ENCODE measurements around the gene CREM.

Gene CREM

GRCh38 chr10:35166607-35167006 lies 40.0 kb downstream of the CREM start:
- no peak overlapping the region for H3K27ac ChIP-seq (ENCODE audit: low read depth, low read length)
- no peaks in the 10 kb centered on the region for H3K36me3 ChIP-seq (ENCODE audit: control insufficient read depth, insufficient read depth, low read length)
- H3K4me1 ChIP-seq (ENCODE audit: control insufficient read depth, insufficient read depth, low read length): no peaks in the 10 kb centered on the region
- no peak overlapping the region for H3K4me3 ChIP-seq (ENCODE audit: low read depth, low read length)
- no peak overlapping the region for H3K9ac ChIP-seq (ENCODE audit: low read length)
- H3K9me3 ChIP-seq (ENCODE audit: control insufficient read depth, insufficient read depth, low read depth, low read length): no peaks in the 10 kb centered on the region
- no peaks in the 10 kb centered on the region for H3K27me3 ChIP-seq (ENCODE audit: control insufficient read depth, insufficient read depth, low read length)

- no peak overlapping the region for H3K27ac ChIP-seq (ENCODE audit: low read depth, low read length)
- no peak overlapping the region for H3K9ac ChIP-seq (ENCODE audit: low read length)
- H3K36me3 ChIP-seq (ENCODE audit: control insufficient read depth, insufficient read depth, low read length): no peaks in the 10 kb centered on the region
- no peaks in the 10 kb centered on the region for H3K27me3 ChIP-seq (ENCODE audit: control insufficient read depth, insufficient read depth, low read length)
- no peaks in the 10 kb centered on the region for H3K4me1 ChIP-seq (ENCODE audit: control insufficient read depth, insufficient read depth, low read length)
- no peaks in the 10 kb centered on the region for H3K9me3 ChIP-seq (ENCODE audit: control insufficient read depth, insufficient read depth, low read depth, low read length)
- no peak overlapping the region for H3K4me3 ChIP-seq (ENCODE audit: low read depth, low read length)
Measured at GRCh38 chr10:35167342-35167741, 40.7 kb downstream of the CREM start.

DNA sequence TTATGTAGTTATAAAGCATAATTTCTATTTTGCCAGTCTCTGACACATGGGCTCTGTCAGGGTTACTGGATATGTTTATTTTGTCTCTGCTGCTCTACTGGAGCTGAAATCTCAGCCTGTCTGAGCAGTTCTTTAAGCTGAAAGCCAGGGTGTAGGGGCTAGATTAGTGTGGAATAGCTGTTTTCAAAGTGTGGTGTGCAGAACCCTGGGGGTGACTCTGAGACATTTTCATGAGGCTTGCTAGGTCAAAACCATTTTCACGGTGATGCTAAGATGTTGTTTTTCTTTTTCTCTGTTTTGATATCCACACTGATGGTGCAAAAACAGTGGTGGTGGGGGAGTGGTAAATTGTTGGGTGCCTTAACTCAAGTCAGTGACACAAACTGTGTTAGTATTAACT lies 45.5 kb downstream of the CREM start:
- Histone ChIP-seq H3K9ac (ENCODE audit: low read length) (no peak overlapping the region), H3K27me3 (ENCODE audit: control insufficient read depth, insufficient read depth, low read length) (no peaks in the 10 kb centered on the region), H3K36me3 (ENCODE audit: control insufficient read depth, insufficient read depth, low read length) (no peaks in the 10 kb centered on the region), H3K27ac (ENCODE audit: low read depth, low read length) (no peak overlapping the region), H3K4me1 (ENCODE audit: control insufficient read depth, insufficient read depth, low read length) (no peaks in the 10 kb centered on the region), H3K9me3 (ENCODE audit: control insufficient read depth, insufficient read depth, low read depth, low read length) (no peaks in the 10 kb centered on the region), H3K4me3 (ENCODE audit: low read depth, low read length) (no peak overlapping the region)

DNA sequence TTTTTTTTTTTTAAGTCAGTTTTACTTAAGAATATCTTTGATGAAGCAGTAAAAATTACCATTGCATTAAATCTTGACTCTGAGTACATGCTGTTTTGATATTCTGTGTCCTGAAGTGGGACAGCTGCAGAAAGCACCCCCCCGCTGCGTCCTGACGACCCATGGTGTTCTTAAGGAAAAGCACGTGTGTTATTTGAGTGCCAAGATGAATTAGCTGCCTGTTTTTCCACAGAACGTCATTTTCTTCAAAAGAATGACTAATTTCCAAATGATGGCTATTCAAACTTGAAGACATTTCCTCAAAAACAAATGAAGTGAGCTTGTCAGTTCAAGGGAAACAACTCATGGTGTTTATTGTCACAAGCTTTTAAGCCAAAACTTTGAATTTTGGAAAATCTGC lies 45.9 kb downstream of the CREM start:
- no peaks in the 10 kb centered on the region for H3K36me3 ChIP-seq (ENCODE audit: control insufficient read depth, insufficient read depth, low read length)
- no peaks in the 10 kb centered on the region for H3K4me1 ChIP-seq (ENCODE audit: control insufficient read depth, insufficient read depth, low read length)
- no peak overlapping the region for H3K4me3 ChIP-seq (ENCODE audit: low read depth, low read length)
- H3K9me3 ChIP-seq (ENCODE audit: control insufficient read depth, insufficient read depth, low read depth, low read length): no peaks in the 10 kb centered on the region
- no peak overlapping the region for H3K9ac ChIP-seq (ENCODE audit: low read length)
- H3K27ac ChIP-seq (ENCODE audit: low read depth, low read length): no peak overlapping the region
- H3K27me3 ChIP-seq (ENCODE audit: control insufficient read depth, insufficient read depth, low read length): no peaks in the 10 kb centered on the region

GRCh38 chr10:35178331-35178730 lies 51.7 kb downstream of the CREM start:
- H3K9me3 ChIP-seq (ENCODE audit: control insufficient read depth, insufficient read depth, low read depth, low read length): no peaks in the 10 kb centered on the region
- no peaks in the 10 kb centered on the region for H3K4me1 ChIP-seq (ENCODE audit: control insufficient read depth, insufficient read depth, low read length)
- H3K36me3 ChIP-seq (ENCODE audit: control insufficient read depth, insufficient read depth, low read length): 0 out of 2 replicates have a peak, but pooled peaks cover 2% of the 10 kb centered on the region
- H3K27me3 ChIP-seq (ENCODE audit: control insufficient read depth, insufficient read depth, low read length): no peaks in the 10 kb centered on the region
- no peak overlapping the region for H3K9ac ChIP-seq (ENCODE audit: low read length)
- H3K27ac ChIP-seq (ENCODE audit: low read depth, low read length): no peak overlapping the region
- H3K4me3 ChIP-seq (ENCODE audit: low read depth, low read length): no peak overlapping the region

- 0 out of 2 replicates have a peak, but pooled peaks cover 2% of the 10 kb centered on the region for H3K36me3 ChIP-seq (ENCODE audit: control insufficient read depth, insufficient read depth, low read length)
- no peak overlapping the region for H3K9ac ChIP-seq (ENCODE audit: low read length)
- no peak overlapping the region for H3K27ac ChIP-seq (ENCODE audit: low read depth, low read length)
- H3K4me1 ChIP-seq (ENCODE audit: control insufficient read depth, insufficient read depth, low read length): no peaks in the 10 kb centered on the region
- H3K9me3 ChIP-seq (ENCODE audit: control insufficient read depth, insufficient read depth, low read depth, low read length): no peaks in the 10 kb centered on the region
- H3K27me3 ChIP-seq (ENCODE audit: control insufficient read depth, insufficient read depth, low read length): no peaks in the 10 kb centered on the region
- no peak overlapping the region for H3K4me3 ChIP-seq (ENCODE audit: low read depth, low read length)
Measured at GRCh38 chr10:35182631-35183510, 56.2 kb downstream of the CREM start.

DNA sequence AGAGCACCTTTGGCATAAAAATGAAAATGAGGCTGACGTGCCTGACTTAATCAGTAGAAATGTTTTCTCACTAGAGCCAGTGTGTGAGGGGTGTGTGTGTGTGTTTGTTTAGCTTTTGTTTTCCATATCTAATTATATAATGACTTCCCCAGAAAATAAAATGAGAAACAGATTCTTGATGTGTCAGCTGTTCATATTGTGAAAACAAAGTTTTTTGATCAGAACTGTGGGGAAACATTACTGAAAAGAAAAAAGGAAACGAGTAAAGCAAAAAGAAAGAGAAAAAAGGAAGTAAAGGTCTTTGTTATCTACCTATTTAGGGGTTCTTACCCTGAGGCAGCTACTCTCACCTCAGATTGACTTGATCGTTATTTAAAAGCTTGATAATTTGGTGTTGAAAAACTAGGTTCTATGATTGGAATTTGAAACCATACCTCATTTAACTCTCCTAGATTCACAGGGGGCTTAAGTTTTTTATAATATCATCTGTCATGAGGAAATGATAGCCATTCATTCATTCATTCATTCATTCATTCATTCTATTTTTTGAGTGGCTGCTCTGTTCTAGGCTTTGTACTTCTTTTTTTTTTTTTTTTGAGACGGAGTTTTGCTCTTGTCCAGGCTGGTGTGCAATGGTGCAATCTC lies 58.0 kb downstream of the CREM start:
- H3K27ac ChIP-seq (ENCODE audit: low read depth, low read length): no peak overlapping the region

GRCh38 chr10:35185260-35186034 lies 58.8 kb downstream of the CREM start:
- Histone ChIP-seq H3K9ac (ENCODE audit: low read length) (no peak overlapping the region), H3K27me3 (ENCODE audit: control insufficient read depth, insufficient read depth, low read length) (no peaks in the 10 kb centered on the region), H3K4me1 (ENCODE audit: control insufficient read depth, insufficient read depth, low read length) (no peaks in the 10 kb centered on the region), H3K9me3 (ENCODE audit: control insufficient read depth, insufficient read depth, low read depth, low read length) (no peaks in the 10 kb centered on the region), H3K27ac (ENCODE audit: low read depth, low read length) (no peak overlapping the region), H3K36me3 (ENCODE audit: control insufficient read depth, insufficient read depth, low read length) (0 out of 2 replicates have a peak, but pooled peaks cover 2% of the 10 kb centered on the region), H3K4me3 (ENCODE audit: low read depth, low read length) (no peak overlapping the region)

More for the DNA sequence above, 58.0 kb downstream of the CREM start:
- H3K4me3 ChIP-seq (ENCODE audit: low read depth, low read length): no peak overlapping the region
- H3K9ac ChIP-seq (ENCODE audit: low read length): no peak overlapping the region
- H3K36me3 ChIP-seq (ENCODE audit: control insufficient read depth, insufficient read depth, low read length): 0 out of 2 replicates have a peak, but pooled peaks cover 2% of the 10 kb centered on the region
- H3K27me3 ChIP-seq (ENCODE audit: control insufficient read depth, insufficient read depth, low read length): no peaks in the 10 kb centered on the region
- H3K9me3 ChIP-seq (ENCODE audit: control insufficient read depth, insufficient read depth, low read depth, low read length): no peaks in the 10 kb centered on the region
- H3K4me1 ChIP-seq (ENCODE audit: control insufficient read depth, insufficient read depth, low read length): no peaks in the 10 kb centered on the region

DNA sequence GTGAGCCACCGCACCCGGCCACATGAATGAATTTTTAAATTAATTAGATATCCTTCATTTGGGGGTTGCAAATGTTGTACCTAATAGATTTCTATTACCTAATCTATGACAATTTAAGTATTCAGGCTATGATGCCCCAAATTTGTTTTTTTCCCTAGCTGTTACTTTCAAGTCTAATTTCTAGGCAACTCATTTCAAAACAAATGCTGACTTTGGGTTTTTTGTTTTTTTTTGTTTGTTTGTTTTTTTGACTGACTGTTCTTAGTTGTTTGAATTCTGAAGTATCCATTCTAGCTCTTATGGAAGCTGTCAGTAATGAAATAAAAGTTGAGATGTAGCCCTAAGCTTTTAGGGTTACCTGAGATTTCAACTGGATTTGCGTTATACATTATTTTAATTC lies 62.3 kb downstream of the CREM start:
- Histone ChIP-seq H3K9me3 (ENCODE audit: control insufficient read depth, insufficient read depth, low read depth, low read length) (peaks cover 17% of the 10 kb centered on the region), H3K27ac (ENCODE audit: low read depth, low read length) (no peak overlapping the region), H3K9ac (ENCODE audit: low read length) (no peak overlapping the region), H3K4me1 (ENCODE audit: control insufficient read depth, insufficient read depth, low read length) (peaks cover 4% of the 10 kb centered on the region; the same call in 1 of the 2 replicates), H3K27me3 (ENCODE audit: control insufficient read depth, insufficient read depth, low read length) (no peaks in the 10 kb centered on the region), H3K36me3 (ENCODE audit: control insufficient read depth, insufficient read depth, low read length) (0 out of 2 replicates have a peak, but pooled peaks cover 12% of the 10 kb centered on the region), H3K4me3 (ENCODE audit: low read depth, low read length) (no peak overlapping the region)

DNA sequence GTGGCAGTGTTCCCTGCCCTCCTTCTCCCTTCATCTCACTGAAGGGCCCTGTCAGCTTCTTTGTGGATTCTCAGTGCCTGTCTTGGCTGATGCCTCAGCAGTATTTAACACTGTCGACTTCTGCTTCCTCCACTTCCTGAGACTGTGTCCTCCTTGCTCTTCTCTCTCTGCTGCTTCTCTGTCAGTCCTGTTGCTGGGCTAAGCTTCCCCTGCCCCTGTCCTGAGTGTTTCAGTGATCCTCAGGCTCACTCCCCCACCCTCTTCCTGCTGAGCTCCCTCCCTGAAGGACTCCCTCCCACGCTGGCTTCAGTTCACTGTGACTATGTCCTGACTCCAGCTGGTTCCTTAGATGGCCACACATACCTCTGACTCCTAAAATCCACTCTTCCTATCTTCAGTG lies 64.9 kb downstream of the CREM start:
- Histone ChIP-seq H3K36me3 (ENCODE audit: control insufficient read depth, insufficient read depth, low read length) (0 out of 2 replicates have a peak, but pooled peaks cover 12% of the 10 kb centered on the region), H3K4me3 (ENCODE audit: low read depth, low read length) (no peak overlapping the region), H3K27ac (ENCODE audit: low read depth, low read length) (no peak overlapping the region), H3K9ac (ENCODE audit: low read length) (no peak overlapping the region), H3K9me3 (ENCODE audit: control insufficient read depth, insufficient read depth, low read depth, low read length) (peaks cover 17% of the 10 kb centered on the region), H3K4me1 (ENCODE audit: control insufficient read depth, insufficient read depth, low read length) (peaks cover 13% of the 10 kb centered on the region), H3K27me3 (ENCODE audit: control insufficient read depth, insufficient read depth, low read length) (no peaks in the 10 kb centered on the region)

Measured in HUES6 (cell line).